ENCODE measurements around the gene CYP26A1. TPM values are rescaled to one million over a fixed set of nuclear protein-coding genes. Genes with fewer than 3 reads are reported as not detected.

Gene CYP26A1
- polyA plus RNA-seq, 1 donor from 2014 or later, result not detected

GRCh38 chr10:93061594-93062513, 11.8 kb upstream of the CYP26A1 start:
- peaks cover 12 to 23% (median 19%) of the 10 kb centered on the region in 3 donors for H3K4me1 Mint-ChIP-seq
- peaks cover 41% of the 10 kb centered on the region for H3K27me3 Mint-ChIP-seq
- no peaks in the 10 kb centered on the region for H3K9me3 Mint-ChIP-seq
- peak overlapping the region in 2 of 3 donors; percentile 83 to 87 for H3K27ac Mint-ChIP-seq
- peak overlapping the region; percentile 66 to 93 (median 82) for H3K4me3 Mint-ChIP-seq
- H3K36me3 Mint-ChIP-seq, result peaks cover 9% of the 10 kb centered on the region

DNA sequence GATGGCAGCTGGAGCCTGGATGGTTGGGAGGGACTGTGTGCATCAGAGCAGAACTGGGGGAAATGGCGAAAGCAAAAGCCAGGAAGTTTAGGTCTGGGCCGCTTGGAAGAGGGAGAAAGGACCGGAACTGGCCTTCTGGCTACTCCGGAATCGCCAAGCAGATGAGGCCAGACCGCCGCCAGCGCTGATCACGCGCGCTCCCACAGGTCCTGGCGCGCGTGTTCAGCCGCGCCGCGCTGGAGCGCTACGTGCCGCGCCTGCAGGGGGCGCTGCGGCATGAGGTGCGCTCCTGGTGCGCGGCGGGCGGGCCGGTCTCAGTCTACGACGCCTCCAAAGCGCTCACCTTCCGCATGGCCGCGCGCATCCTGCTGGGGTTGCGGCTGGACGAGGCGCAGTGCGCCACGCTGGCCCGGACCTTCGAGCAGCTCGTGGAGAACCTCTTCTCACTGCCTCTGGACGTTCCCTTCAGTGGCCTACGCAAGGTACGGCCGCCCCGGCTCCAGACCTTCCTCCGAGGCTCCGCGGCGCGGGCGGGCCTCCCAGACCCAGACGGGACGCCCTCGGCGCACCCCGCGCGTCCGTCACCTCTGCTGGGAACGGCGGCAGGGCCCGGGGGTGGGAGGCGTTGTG, 11.1 kb upstream of the CYP26A1 start:
- Mint-ChIP-seq H3K4me3 (peak overlapping the region; percentile 66 to 93 (median 82)), H3K4me1 (peaks cover 12 to 28% (median 19%) of the 10 kb centered on the region in 3 donors), H3K27me3 (peaks cover 49% of the 10 kb centered on the region), H3K36me3 (peaks cover 9% of the 10 kb centered on the region), H3K27ac (peak overlapping the region in 2 of 3 donors; percentile 83 to 87), H3K9me3 (no peaks in the 10 kb centered on the region)

- no peaks in the 10 kb centered on the region for H3K9me3 Mint-ChIP-seq
- H3K27ac Mint-ChIP-seq, result peak overlapping the region in 2 of 3 donors; percentile 56 to 71
- H3K4me1 Mint-ChIP-seq, result peaks cover 12 to 32% (median 19%) of the 10 kb centered on the region in 3 donors
- H3K4me3 Mint-ChIP-seq, result peak overlapping the region in 2 of 4 donors; percentile 50 to 90
- H3K27me3 Mint-ChIP-seq, result peaks cover 55% of the 10 kb centered on the region
- peaks cover 9% of the 10 kb centered on the region for H3K36me3 Mint-ChIP-seq
Measured at GRCh38 chr10:93063144-93063976, 10.3 kb upstream of the CYP26A1 start.

GRCh38 chr10:93063977-93064660, 9.6 kb upstream of the CYP26A1 start:
- H3K4me1 Mint-ChIP-seq, result peaks cover 15 to 35% (median 19%) of the 10 kb centered on the region in 3 donors
- peaks cover 62% of the 10 kb centered on the region for H3K27me3 Mint-ChIP-seq
- peak overlapping the region in 3 of 4 donors; percentile 8 to 90 (median 50) for H3K4me3 Mint-ChIP-seq

GRCh38 chr10:93064874-93065660, 8.6 kb upstream of the CYP26A1 start:
- Mint-ChIP-seq H3K9me3 (no peaks in the 10 kb centered on the region), H3K27me3 (peaks cover 65% of the 10 kb centered on the region), H3K4me3 (peak overlapping the region in 2 of 4 donors; percentile 8 to 9), H3K27ac (peak overlapping the region in 1 of 3 donors; percentile 59), H3K4me1 (peaks cover 15 to 32% (median 19%) of the 10 kb centered on the region in 3 donors), H3K36me3 (no peaks in the 10 kb centered on the region)

More at GRCh38 chr10:93063977-93064660, 9.6 kb upstream of the CYP26A1 start:
- Mint-ChIP-seq H3K27ac (peak overlapping the region in 2 of 3 donors; percentile 59 to 71), H3K36me3 (peaks cover 3% of the 10 kb centered on the region), H3K9me3 (no peaks in the 10 kb centered on the region)

- Mint-ChIP-seq H3K4me3 (peak overlapping the region in 2 of 4 donors; percentile 22 to 47), H3K27ac (no peak overlapping the region), H3K4me1 (peaks cover 19 to 32% (median 22%) of the 10 kb centered on the region in 3 donors), H3K36me3 (no peaks in the 10 kb centered on the region), H3K27me3 (peaks cover 74% of the 10 kb centered on the region), H3K9me3 (no peaks in the 10 kb centered on the region)
Measured at GRCh38 chr10:93065675-93066543, 7.8 kb upstream of the CYP26A1 start.

- H3K4me1 Mint-ChIP-seq, result peaks cover 19 to 30% (median 22%) of the 10 kb centered on the region in 3 donors
Measured at GRCh38 chr10:93066544-93066913, 7.2 kb upstream of the CYP26A1 start.

DNA sequence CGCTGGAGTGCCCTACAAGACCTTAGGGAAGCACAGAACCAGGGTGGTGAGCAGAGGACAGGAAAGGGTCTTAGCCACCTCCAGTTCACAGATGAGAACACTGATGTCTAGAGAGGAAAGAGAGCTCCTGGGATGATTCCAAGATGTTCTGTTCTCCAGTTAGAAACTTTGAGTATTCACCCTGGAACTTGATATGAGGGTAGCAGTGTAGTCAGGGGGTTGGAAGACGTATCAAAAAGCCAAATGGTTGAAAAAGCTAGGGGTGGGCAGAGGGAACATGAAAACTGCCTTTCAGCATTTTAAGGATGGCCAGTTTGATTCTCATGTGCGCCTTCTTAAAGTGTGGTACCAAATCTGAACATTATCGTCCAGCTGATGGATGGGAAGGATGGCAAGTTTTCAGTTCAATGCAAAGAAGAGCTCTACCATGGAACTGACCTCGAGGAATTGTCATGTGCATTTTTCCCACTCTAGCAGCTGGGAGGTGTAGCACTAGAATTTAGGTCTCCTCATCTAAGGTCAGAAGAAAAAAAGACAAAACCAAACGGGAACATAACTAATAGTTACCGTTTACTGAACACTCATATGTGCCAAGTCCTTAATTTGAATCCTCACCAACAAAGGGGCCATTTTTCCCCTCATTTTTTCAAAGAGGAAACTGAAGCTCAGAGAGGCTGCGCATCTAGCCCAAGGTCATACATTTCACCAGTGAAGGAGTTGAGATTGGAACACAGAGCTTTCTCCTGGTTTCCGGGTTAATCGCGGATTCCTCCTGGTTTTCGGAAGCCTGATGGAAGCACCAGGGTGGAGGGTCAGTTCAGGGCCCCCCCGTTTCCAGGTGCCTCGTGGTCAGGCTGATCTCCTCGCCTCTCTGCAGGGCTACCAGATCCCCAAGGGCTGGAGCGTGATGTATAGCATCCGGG, 6.0 kb upstream of the CYP26A1 start:
- H3K27ac Mint-ChIP-seq, result peak overlapping the region in 2 of 3 donors; percentile 4 to 31
- H3K36me3 Mint-ChIP-seq, result no peaks in the 10 kb centered on the region
- no peaks in the 10 kb centered on the region for H3K9me3 Mint-ChIP-seq
- H3K4me1 Mint-ChIP-seq, result peaks cover 18 to 35% (median 21%) of the 10 kb centered on the region in 3 donors
- peak overlapping the region in 1 of 4 donors; percentile 54 for H3K4me3 Mint-ChIP-seq
- H3K27me3 Mint-ChIP-seq, result peaks cover 76% of the 10 kb centered on the region

More at GRCh38 chr10:93066544-93066913, 7.2 kb upstream of the CYP26A1 start:
- Mint-ChIP-seq H3K9me3 (no peaks in the 10 kb centered on the region), H3K36me3 (no peaks in the 10 kb centered on the region), H3K27me3 (peaks cover 73% of the 10 kb centered on the region), H3K4me3 (no peak overlapping the region), H3K27ac (no peak overlapping the region)

DNA sequence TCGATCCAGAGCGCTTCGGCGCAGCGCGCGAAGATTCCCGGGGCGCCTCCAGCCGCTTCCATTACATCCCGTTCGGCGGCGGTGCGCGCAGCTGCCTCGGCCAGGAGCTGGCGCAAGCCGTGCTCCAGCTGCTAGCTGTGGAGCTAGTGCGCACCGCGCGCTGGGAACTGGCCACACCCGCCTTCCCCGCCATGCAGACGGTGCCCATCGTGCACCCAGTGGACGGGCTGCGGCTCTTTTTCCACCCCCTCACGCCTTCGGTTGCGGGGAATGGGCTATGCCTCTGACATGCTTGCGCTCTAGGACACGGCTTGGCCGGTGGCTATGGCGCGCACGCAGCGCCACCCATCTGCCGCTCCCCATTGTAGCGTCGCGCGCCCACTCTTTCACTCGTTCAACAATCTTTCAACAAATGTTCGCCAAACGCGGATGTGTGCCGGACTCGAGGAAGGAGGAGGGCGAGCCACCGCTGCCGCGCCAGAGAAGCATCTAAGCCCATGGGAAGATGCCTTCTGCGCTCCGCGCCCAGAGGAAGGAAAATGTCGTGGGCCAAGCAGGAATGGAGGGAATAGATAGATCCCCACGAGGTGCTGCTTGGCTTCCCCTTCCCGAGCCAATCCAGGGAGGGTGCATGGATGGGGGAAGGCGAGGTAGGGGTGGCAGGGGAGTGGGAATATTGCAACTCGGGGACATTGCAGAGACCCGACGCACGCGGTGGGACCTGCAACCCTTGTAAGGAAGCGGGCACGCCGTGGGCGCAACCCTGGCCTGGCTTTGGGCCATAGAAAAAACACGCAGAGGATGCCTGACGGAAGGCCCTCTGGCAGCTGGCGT, 5.1 kb upstream of the CYP26A1 start:
- Mint-ChIP-seq H3K27me3 (peaks cover 80% of the 10 kb centered on the region), H3K4me1 (peaks cover 17 to 37% (median 18%) of the 10 kb centered on the region in 3 donors), H3K27ac (peak overlapping the region in 2 of 3 donors; percentile 28 to 31), H3K36me3 (no peaks in the 10 kb centered on the region), H3K4me3 (peak overlapping the region in 2 of 4 donors; percentile 46 to 79), H3K9me3 (no peaks in the 10 kb centered on the region)

DNA sequence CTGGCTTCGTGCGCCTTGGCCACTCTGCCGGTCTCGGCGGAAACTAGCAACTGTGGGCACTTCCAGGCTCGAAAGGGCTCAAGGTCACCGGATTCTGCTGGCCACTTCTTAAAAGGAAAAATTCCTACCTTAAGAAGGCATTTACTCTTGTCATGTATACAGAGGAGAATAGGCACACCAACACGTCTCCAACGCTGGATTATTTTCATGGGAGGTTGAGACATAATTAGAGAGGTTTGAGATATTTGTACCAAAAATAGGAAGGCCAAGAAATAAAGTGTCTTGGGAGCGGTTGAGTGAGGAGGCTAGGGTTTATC, 4.5 kb upstream of the CYP26A1 start:
- peaks cover 16 to 36% (median 17%) of the 10 kb centered on the region in 3 donors for H3K4me1 Mint-ChIP-seq
- H3K9me3 Mint-ChIP-seq, result no peaks in the 10 kb centered on the region
- no peaks in the 10 kb centered on the region for H3K36me3 Mint-ChIP-seq
- peak overlapping the region in 1 of 3 donors; percentile 28 for H3K27ac Mint-ChIP-seq
- peaks cover 77% of the 10 kb centered on the region for H3K27me3 Mint-ChIP-seq
- no peak overlapping the region for H3K4me3 Mint-ChIP-seq
